Upper lobe of right lung (tissue), 1 donor: ENCODE data around the gene CD81. TPM values are rescaled to one million over a fixed set of nuclear protein-coding genes. Genes with fewer than 3 reads are reported as not detected.

Experiments used
- ATAC-seq: fragments of 200-7000 bp; cut with Tn5 transposase; one replicate; pipeline ENCODE4 v1.9.1; 2020; ENCODE audit warnings: mild to moderate bottlenecking, moderate library complexity
- DNase-seq: peaks from one replicate; pipeline ENCODE4 v3.0.0-alpha.2; 2020
- H3K27ac ChIP-seq: fragments of 200-600 bp; one replicate; pipeline ENCODE4 v1.8.0; 2022
- H3K27me3 ChIP-seq: fragments of 200-600 bp; one replicate; pipeline ENCODE4 v1.8.0; 2022; ENCODE audit warnings: mild to moderate bottlenecking
- H3K36me3 ChIP-seq: fragments of 200-600 bp; one replicate; pipeline ENCODE4 v1.8.0; 2022
- H3K4me1 ChIP-seq: fragments of 200-600 bp; one replicate; pipeline ENCODE4 v1.8.0; 2022
- H3K4me3 ChIP-seq: fragments of 200-600 bp; one replicate; pipeline ENCODE4 v1.8.0; 2022; ENCODE audit warnings: mild to moderate bottlenecking
- H3K9me3 ChIP-seq: fragments of 200-600 bp; one replicate; pipeline ENCODE4 v1.8.0; 2022
- intact Hi-C: fragments of 100-400 bp; cut with DNase I; formaldehyde crosslinking; loops from one replicate; pipeline ENCODE4 v1.11.0; 2022
- long read RNA-seq: library from polyadenylated mRNA; unstranded; transcript quantifications from one replicate; pipeline ENCODE4 v2.0.0, GENCODE V29; 2021
- total RNA-seq: library from RNA; stranded (reverse); fragmentation: NEBNext Ultra II Directional; extraction: Animal tissue kit (Norgen Biotek cat#: 25700); gene quantifications from one replicate; pipeline ENCODE4 v1.2.1, GENCODE V29; 2021
- TF ChIP-seq, protein P1 (sequence below): fragments of 200-600 bp; IDR thresholded peaks from one replicate; pipeline ENCODE4 v1.8.0; 2022; ENCODE audit warnings: antibody characterized with exemption
- donor health status: DM: no; HTN: yes; CAD: no; lungs with severe emphysema.

CD81 gene, protein sequence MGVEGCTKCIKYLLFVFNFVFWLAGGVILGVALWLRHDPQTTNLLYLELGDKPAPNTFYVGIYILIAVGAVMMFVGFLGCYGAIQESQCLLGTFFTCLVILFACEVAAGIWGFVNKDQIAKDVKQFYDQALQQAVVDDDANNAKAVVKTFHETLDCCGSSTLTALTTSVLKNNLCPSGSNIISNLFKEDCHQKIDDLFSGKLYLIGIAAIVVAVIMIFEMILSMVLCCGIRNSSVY
- 801 TPM for total RNA-seq
- long read RNA-seq, transcript CD81-206 (2 exons, 898 nt): minor isoform, 5 of 673 reads
- long read RNA-seq, transcript CD81-207 (6 exons, 890 nt): minor isoform, 12 of 673 reads
- long read RNA-seq, transcript CD81-204 (5 exons, 940 nt): minor isoform, 8 of 673 reads
- long read RNA-seq, transcript CD81-201 (8 exons, 1,520 nt): major isoform, 586 of 673 reads
- long read RNA-seq, partial matches to known transcripts: 20 of 673 reads
- long read RNA-seq, other reads (novel, unspliced or antisense): 39 of 673 reads

DNA sequence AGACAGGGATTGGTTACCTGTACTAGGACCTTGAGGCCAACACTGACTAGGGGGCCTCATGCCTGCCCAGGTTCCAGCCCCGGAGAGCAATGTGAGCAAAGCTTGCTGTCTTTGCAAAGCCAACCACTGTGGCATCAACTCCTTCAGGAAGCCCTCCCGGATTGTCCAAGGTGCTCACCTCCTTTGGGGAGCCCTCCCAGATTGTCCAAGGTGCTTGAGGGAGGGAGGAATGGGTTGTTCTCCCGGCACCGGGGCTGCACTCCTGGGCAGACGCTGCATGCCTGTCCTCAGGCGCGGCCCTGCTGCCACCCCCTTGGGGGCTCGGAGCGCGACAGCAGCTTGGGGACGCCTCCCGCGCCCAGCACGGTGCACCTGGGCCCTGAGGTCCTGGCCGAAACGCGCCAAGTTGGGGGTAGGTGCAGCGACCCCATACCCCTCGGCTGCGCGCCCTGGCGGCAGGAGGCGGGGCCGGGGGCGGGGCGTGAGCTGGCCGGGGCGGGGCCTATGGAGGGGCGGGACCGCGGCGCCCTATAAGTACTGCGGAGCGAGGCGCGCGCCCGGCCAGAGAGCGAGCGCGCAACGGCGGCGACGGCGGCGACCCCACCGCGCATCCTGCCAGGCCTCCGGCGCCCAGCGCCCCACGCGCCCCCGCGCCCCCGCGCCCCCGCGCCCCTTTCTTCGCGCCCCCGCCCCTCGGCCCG, at the start of gene CD81:
Gene CD81, plus strand, starts transcription at position 560 of the 701 bp plus-strand sequence. CDS start 240 bp downstream, outside the sequence.
- intact Hi-C loops: no loop called here
- H3K27ac ChIP-seq: peak within 1 kb of the TSS; percentile 99
- peaks cover 29% of the 10 kb centered on the region for H3K4me1 ChIP-seq
- H3K27me3 ChIP-seq: no peaks in the 10 kb centered on the region
- no peaks in the 10 kb centered on the region for H3K9me3 ChIP-seq
- TF ChIP-seq, protein P1, sequence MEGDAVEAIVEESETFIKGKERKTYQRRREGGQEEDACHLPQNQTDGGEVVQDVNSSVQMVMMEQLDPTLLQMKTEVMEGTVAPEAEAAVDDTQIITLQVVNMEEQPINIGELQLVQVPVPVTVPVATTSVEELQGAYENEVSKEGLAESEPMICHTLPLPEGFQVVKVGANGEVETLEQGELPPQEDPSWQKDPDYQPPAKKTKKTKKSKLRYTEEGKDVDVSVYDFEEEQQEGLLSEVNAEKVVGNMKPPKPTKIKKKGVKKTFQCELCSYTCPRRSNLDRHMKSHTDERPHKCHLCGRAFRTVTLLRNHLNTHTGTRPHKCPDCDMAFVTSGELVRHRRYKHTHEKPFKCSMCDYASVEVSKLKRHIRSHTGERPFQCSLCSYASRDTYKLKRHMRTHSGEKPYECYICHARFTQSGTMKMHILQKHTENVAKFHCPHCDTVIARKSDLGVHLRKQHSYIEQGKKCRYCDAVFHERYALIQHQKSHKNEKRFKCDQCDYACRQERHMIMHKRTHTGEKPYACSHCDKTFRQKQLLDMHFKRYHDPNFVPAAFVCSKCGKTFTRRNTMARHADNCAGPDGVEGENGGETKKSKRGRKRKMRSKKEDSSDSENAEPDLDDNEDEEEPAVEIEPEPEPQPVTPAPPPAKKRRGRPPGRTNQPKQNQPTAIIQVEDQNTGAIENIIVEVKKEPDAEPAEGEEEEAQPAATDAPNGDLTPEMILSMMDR: no peak
- ATAC-seq (peak; percentile 69), DNase-seq (peak; percentile 63)
- H3K36me3 ChIP-seq: no peaks in the 10 kb centered on the region
- H3K4me3 ChIP-seq: peak within 1 kb of the TSS; percentile 99

DNA sequence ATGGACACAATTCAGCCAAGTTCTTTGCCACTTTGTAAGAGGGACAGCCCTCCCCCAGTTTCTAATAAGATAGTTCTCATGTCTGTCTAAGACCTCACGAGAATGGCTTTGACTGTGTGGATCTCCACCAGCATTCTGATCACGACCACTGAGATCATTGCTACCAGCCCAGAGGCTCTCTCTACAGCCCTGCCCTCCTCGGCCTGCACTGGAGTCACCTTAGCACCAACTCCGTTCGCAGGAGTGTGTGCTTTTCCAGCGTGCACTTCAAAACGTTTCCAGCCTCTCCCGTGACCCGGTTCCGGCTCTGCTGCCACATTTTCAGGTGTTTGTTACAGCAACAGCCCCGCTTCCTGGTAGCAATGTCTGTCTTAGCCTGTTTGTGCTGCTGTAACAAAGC, 49.1 kb upstream of the CD81 start:
- H3K4me1 ChIP-seq: no peaks in the 10 kb centered on the region
- peak; percentile 62 for ATAC-seq
- intact Hi-C loops: no loop called here
- no peak overlapping the region for H3K4me3 ChIP-seq
- TF ChIP-seq, protein P1: no peak
- H3K9me3 ChIP-seq: no peaks in the 10 kb centered on the region
- peak; percentile 56 for DNase-seq
- H3K27ac ChIP-seq: no peak overlapping the region
- H3K27me3 ChIP-seq: no peaks in the 10 kb centered on the region
- no peaks in the 10 kb centered on the region for H3K36me3 ChIP-seq

DNA sequence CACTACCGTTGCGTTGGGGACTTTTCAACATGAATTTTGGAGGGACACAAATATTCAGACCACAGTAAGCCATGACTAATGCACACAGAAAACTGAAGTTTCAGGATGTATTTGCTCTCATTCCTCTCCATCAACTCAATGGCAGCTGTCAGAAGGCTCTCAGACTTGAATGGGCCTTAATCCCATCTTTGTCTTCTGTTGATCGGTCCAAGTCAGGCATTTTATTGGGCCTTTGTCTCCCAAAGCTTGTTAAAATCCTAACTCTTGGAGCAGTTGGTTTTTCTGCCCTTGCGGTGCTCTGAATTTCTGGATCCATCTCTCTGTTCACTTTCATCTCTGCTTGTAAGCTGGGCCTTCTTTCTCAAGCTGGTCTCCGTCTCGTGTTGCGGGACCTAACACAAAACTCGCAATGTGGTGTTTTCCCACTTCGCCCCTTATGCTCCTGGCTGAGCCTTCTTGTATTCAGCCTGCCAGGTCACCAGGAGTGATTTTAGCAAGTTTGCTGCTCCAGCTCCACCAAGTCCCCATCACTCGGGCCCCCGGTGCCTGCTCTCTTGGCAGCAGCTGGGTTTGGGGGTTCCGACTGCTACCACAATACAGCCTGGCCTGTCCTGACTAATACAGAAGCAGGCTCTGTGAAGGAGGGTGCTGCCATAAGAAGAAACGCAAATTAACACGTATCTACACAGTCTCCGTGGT, 48.3 kb upstream of the CD81 start:
- TF ChIP-seq, protein P1: no peak
- ATAC-seq (no peak), DNase-seq (peak; percentile 33)
- H3K27me3 ChIP-seq: no peaks in the 10 kb centered on the region
- no peaks in the 10 kb centered on the region for H3K9me3 ChIP-seq
- no peaks in the 10 kb centered on the region for H3K4me1 ChIP-seq
- H3K36me3 ChIP-seq: no peaks in the 10 kb centered on the region
- no peak overlapping the region for H3K27ac ChIP-seq
- intact Hi-C loops: no loop called here
- no peak overlapping the region for H3K4me3 ChIP-seq

DNA sequence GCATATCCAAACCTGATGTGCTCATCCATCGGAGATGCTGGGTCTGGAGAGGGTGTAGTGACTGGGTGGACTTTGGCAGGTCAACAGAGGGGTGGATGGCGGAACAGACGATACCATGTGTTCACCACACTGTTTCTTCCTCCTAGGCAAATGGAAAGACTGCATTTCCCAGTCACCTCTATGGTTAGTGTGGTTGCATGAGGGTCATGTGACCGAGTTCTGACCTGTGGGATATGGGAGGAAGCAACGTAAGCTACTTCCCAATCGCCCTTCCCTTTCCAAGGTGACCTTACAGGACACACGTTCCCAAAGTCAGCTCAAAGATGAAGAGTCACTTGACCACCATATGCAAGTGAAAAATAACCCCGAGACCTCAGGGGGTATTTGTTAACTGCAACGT, 47.6 kb upstream of the CD81 start:
- DNase-seq (no peak), ATAC-seq (no peak)
- Histone ChIP-seq H3K4me1 (no peaks in the 10 kb centered on the region), H3K27me3 (no peaks in the 10 kb centered on the region), H3K4me3 (no peak overlapping the region), H3K27ac (no peak overlapping the region), H3K9me3 (no peaks in the 10 kb centered on the region), H3K36me3 (no peaks in the 10 kb centered on the region)
- intact Hi-C loops: no loop called here
- TF ChIP-seq, protein P1: no peak

DNA sequence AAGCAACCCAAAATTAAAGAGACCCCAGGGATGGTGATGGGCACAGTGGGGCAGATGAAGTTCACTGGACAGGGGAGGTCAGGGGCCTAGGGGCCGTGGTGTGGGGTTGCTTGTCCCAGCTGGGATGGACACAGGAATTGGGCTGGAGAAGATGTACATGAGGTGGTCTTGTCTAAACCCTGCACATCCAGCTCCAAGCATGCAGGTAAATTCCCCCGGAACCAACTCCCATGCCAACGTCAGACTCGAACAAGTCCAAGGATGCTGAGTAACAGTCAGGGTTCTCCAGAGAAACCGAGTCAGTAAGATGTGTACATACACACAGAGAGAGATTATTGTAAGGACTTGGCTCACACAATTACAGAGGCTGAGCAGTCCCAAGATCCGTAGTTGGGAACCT, 46.4 kb upstream of the CD81 start:
- H3K9me3 ChIP-seq: no peaks in the 10 kb centered on the region
- no peaks in the 10 kb centered on the region for H3K27me3 ChIP-seq
- no peaks in the 10 kb centered on the region for H3K36me3 ChIP-seq
- no peaks in the 10 kb centered on the region for H3K4me1 ChIP-seq
- no peak overlapping the region for H3K27ac ChIP-seq
- intact Hi-C loops: no loop called here
- no peak overlapping the region for H3K4me3 ChIP-seq
- ATAC-seq: no peak
- peak; percentile 40 for DNase-seq
- TF ChIP-seq, protein P1: no peak
